Endothelial cell (in vitro differentiated cells): ENCODE data around the gene SIT1. TPM values are rescaled to one million over a fixed set of nuclear protein-coding genes. Genes with fewer than 3 reads are reported as not detected.
A peak's percentile ranks its signal among the peaks of the same experiment; 100 is the strongest.

Experiments used
- DNase-seq: peaks from one replicate; pipeline ENCODE4 v3.0.0; 2021; ENCODE audit warnings: low spot score
- H3K27ac Mint-ChIP-seq: one replicate; pipeline ENCODE4 v1.8.0; 2021; ENCODE audit warnings: mixed read lengths, inconsistent platforms; ENCODE audit not compliant: unreplicated experiment
- H3K27me3 Mint-ChIP-seq: one replicate; pipeline ENCODE4 v1.8.0; 2021; ENCODE audit warnings: mild to moderate bottlenecking, moderate library complexity, mixed read lengths, inconsistent platforms; ENCODE audit not compliant: unreplicated experiment
- H3K36me3 Mint-ChIP-seq: one replicate; pipeline ENCODE4 v1.8.0; 2021; ENCODE audit warnings: mild to moderate bottlenecking, low read depth, mixed read lengths, inconsistent platforms; ENCODE audit not compliant: unreplicated experiment
- H3K4me1 Mint-ChIP-seq: one replicate; pipeline ENCODE4 v1.8.0; 2021; ENCODE audit warnings: mild to moderate bottlenecking, mixed read lengths, inconsistent platforms; ENCODE audit not compliant: unreplicated experiment
- H3K4me3 Mint-ChIP-seq: one replicate; pipeline ENCODE4 v1.8.0; 2021; ENCODE audit warnings: mild to moderate bottlenecking, mixed read lengths, inconsistent platforms; ENCODE audit not compliant: unreplicated experiment
- H3K9me3 Mint-ChIP-seq: one replicate; pipeline ENCODE4 v1.8.0; 2021; ENCODE audit warnings: mixed read lengths, inconsistent platforms; ENCODE audit not compliant: unreplicated experiment
- CTCF ChIP-seq: fragments of 200-600 bp; sonication (generic); IDR thresholded peaks from one replicate; pipeline ENCODE4 v1.5.0; 2021; ENCODE audit warnings: antibody characterized with exemption; ENCODE audit not compliant: unreplicated experiment
- total RNA-seq: library from RNA; stranded (reverse); fragmentation: NEBNext Ultra II Directional; extraction: Animal tissue kit (Norgen Biotek cat#: 25700); gene quantifications from one replicate; pipeline ENCODE4 v1.2.1, GENCODE V29; 2021; ENCODE audit not compliant: unreplicated experiment

Gene SIT1
- total RNA-seq, 1 donor from 2014 or later, result not detected

GRCh38 chr9:35696520-35697215 lies 45.9 kb upstream of the SIT1 start:
- H3K36me3 Mint-ChIP-seq, result peaks cover 23% of the 10 kb centered on the region
- H3K27ac Mint-ChIP-seq, result no peak overlapping the region
- peak overlapping the region; percentile 56 for H3K4me3 Mint-ChIP-seq
- peak; percentile 74 for TF ChIP-seq CTCF
- H3K4me1 Mint-ChIP-seq, result peaks cover 5% of the 10 kb centered on the region
- peaks cover 7% of the 10 kb centered on the region for H3K27me3 Mint-ChIP-seq
- H3K9me3 Mint-ChIP-seq, result no peaks in the 10 kb centered on the region
- peak; percentile 63 for DNase-seq

GRCh38 chr9:35695943-35696401 lies 45.2 kb upstream of the SIT1 start:
- TF ChIP-seq CTCF, result no peak
- Mint-ChIP-seq H3K9me3 (no peaks in the 10 kb centered on the region), H3K27ac (no peak overlapping the region), H3K27me3 (peaks cover 13% of the 10 kb centered on the region), H3K4me3 (no peak overlapping the region), H3K36me3 (peaks cover 28% of the 10 kb centered on the region), H3K4me1 (peaks cover 8% of the 10 kb centered on the region)
- no peak for DNase-seq

- Mint-ChIP-seq H3K27me3 (peaks cover 16% of the 10 kb centered on the region), H3K4me3 (peak overlapping the region; percentile 93), H3K4me1 (peaks cover 24% of the 10 kb centered on the region), H3K36me3 (peaks cover 21% of the 10 kb centered on the region), H3K9me3 (no peaks in the 10 kb centered on the region), H3K27ac (peak overlapping the region; percentile 32)
- TF ChIP-seq CTCF, result no peak
- DNase-seq, result peak; percentile 17
Measured at GRCh38 chr9:35691757-35692301, 41.1 kb upstream of the SIT1 start.

GRCh38 chr9:35691334-35691650 lies 40.6 kb upstream of the SIT1 start:
- TF ChIP-seq CTCF, result no peak
- H3K4me1 Mint-ChIP-seq, result peaks cover 26% of the 10 kb centered on the region
- peak overlapping the region; percentile 95 for H3K27ac Mint-ChIP-seq
- H3K4me3 Mint-ChIP-seq, result peak overlapping the region; percentile 93
- peaks cover 16% of the 10 kb centered on the region for H3K36me3 Mint-ChIP-seq
- no peak for DNase-seq
- H3K9me3 Mint-ChIP-seq, result no peaks in the 10 kb centered on the region
- peaks cover 14% of the 10 kb centered on the region for H3K27me3 Mint-ChIP-seq

GRCh38 chr9:35690614-35691333 lies 40.0 kb upstream of the SIT1 start:
- peak; percentile 76 for DNase-seq
- H3K27ac Mint-ChIP-seq, result peak overlapping the region; percentile 95
- TF ChIP-seq CTCF, result no peak
- peak overlapping the region; percentile 93 for H3K4me3 Mint-ChIP-seq
- peaks cover 14% of the 10 kb centered on the region for H3K36me3 Mint-ChIP-seq
- H3K9me3 Mint-ChIP-seq, result no peaks in the 10 kb centered on the region
- peaks cover 14% of the 10 kb centered on the region for H3K27me3 Mint-ChIP-seq
- H3K4me1 Mint-ChIP-seq, result peaks cover 26% of the 10 kb centered on the region
